Activated T-helper 17 cell treated with anti-CD3 and anti-CD28 coated beads, Interleukin-2, amount 50 U/mL, for 72 hours (primary cell): Measurements from ENCODE around the gene SERTAD1. TPM values are rescaled to one million over a fixed set of nuclear protein-coding genes. Genes with fewer than 3 reads are reported as not detected.
A peak's percentile ranks its signal among the peaks of the same experiment; 100 is the strongest.
"Not testable (repeated sequence)": the region's sequence is repeated elsewhere in the genome, so short reads cannot be mapped to it uniquely, and the experiment has no call there.

Source experiments
- ATAC-seq: fragments of 150-1000 bp; cut with Tn5 transposase; replicated peaks from 2 replicates; pipeline ENCODE4 v1.10.0; 2021; ENCODE audit warnings: mild to moderate bottlenecking, moderate library complexity
- H3K27ac Mint-ChIP-seq: one replicate; pipeline ENCODE4 v1.8.0; 2022; ENCODE audit warnings: mixed read lengths
- H3K27me3 Mint-ChIP-seq: one replicate; pipeline ENCODE4 v1.8.0; 2022; ENCODE audit warnings: mixed read lengths
- H3K36me3 Mint-ChIP-seq: one replicate; pipeline ENCODE4 v1.8.0; 2022; ENCODE audit warnings: low read depth, mild to moderate bottlenecking, mixed read lengths
- H3K4me1 Mint-ChIP-seq: one replicate; pipeline ENCODE4 v1.8.0; 2022; ENCODE audit warnings: mixed read lengths
- H3K4me3 Mint-ChIP-seq: one replicate; pipeline ENCODE4 v1.8.0; 2022; ENCODE audit warnings: mild to moderate bottlenecking, mixed read lengths
- H3K9me3 Mint-ChIP-seq: one replicate; pipeline ENCODE4 v1.8.0; 2022; ENCODE audit warnings: mixed read lengths
- total RNA-seq, 2 donors: library from RNA; stranded (reverse); gene quantifications; one replicate each; pipeline ENCODE4 v1.2.3, GENCODE V29; 2022

The SERTAD1 gene
- total RNA-seq, 2 donors from 2014 or later = 14.3 to 34.4 TPM

DNA sequence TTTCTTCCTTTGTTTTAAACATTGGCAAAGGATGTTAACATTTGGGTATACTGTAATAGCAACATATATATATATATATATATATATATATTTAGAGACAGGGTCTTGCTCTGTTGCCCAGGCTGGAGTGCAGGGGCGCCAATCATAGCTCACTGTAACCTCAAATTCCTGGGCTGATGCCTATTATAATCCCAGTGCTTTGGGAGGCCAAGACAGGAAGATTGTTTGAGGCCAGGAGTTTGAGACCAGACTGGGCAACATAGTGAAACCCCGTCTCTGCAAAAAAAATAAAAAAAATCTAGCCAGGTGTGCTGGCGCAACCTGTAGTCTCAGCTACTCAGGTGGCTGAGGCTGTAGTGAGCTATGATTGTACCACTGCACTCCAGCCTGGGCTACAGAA is 34.4 kb upstream of the SERTAD1 start:
- H3K9me3 Mint-ChIP-seq = no peaks in the 10 kb centered on the region
- no peaks in the 10 kb centered on the region for H3K36me3 Mint-ChIP-seq
- H3K27ac Mint-ChIP-seq = no peak overlapping the region

DNA sequence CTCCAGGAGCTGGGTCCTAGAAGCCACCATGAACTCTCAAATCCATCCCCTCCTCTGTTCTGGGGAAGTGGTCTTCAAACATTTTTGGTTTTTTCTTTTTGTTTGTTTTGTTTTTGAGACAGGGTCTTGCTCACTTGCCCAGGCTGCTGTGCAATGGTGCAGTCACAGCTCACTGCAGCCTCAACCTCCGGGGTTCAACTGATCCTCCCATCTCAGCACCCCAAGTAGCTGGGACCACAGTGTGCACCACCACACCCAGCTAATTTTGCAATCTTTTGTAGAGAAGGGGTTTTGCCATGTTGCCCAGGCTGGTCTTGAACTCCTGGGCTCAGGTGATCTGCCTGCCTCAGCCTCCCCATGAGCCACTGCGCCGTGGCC is 32.8 kb upstream of the SERTAD1 start:
- no peak overlapping the region for H3K27ac Mint-ChIP-seq
- H3K4me1 Mint-ChIP-seq = no peaks in the 10 kb centered on the region
- H3K4me3 Mint-ChIP-seq = no peak overlapping the region
- no peak for ATAC-seq
- H3K27me3 Mint-ChIP-seq = no peaks in the 10 kb centered on the region
- H3K36me3 Mint-ChIP-seq = no peaks in the 10 kb centered on the region
- no peaks in the 10 kb centered on the region for H3K9me3 Mint-ChIP-seq

More for the DNA sequence above, 34.4 kb upstream of the SERTAD1 start:
- H3K27me3 Mint-ChIP-seq = no peaks in the 10 kb centered on the region
- H3K4me1 Mint-ChIP-seq = peaks cover 4% of the 10 kb centered on the region
- no peak for ATAC-seq
- H3K4me3 Mint-ChIP-seq = no peak overlapping the region

DNA sequence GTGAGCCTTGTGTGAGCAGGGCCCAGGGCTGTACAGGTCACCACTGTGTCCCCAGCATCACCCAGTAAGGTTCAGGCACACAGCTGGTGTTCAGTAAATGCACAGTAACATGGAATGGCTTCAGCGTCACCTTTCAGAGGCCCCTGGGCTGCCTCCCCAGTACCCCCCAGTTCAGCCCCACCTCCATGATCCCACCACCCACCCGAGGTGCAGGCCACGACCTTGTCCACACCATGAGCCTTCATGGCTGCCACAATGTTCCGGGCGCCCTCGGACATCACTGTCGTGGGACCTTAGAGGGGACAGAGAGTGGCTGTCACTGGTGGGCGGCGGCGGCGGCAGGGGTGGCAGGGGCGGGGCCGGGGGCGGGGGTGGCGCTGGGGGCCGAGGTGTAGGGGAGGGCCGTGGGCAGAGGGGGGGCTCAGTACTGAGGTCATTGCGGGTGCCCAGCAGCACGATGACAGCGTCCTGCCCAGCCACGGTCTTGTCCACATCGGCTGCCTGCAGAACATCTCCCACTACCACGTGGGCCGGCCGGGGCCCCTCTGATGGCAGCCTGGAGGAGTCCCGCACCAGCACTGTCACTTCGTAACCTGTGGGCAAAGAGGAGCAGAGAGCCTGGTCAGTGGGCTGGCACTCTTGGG is 32.3 kb upstream of the SERTAD1 start:
- ATAC-seq = no peak
- H3K27me3 Mint-ChIP-seq = no peaks in the 10 kb centered on the region

DNA sequence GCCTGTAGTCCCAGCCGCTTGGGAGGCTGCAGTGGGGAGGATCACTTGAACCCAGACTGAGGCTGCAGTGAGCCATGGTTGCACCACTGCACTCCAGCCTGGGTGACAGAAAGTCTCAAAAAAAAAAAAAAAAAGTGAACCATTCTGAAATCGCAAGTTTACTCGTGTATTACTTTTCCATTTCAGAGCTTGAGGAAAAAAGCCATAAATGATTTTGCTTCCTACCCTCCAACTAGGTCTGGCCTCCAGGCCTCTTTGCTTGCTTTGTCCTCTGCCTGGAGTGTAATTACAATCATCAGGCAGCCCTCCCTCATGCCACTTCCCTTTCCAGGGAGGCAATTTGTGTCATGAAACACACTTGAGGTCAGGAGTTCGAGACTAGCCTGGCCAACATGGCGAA is 31.3 kb upstream of the SERTAD1 start:
- no peak overlapping the region for H3K27ac Mint-ChIP-seq
- H3K4me3 Mint-ChIP-seq = no peak overlapping the region
- H3K9me3 Mint-ChIP-seq = no peaks in the 10 kb centered on the region
- H3K4me1 Mint-ChIP-seq = no peaks in the 10 kb centered on the region
- ATAC-seq = no peak
- no peaks in the 10 kb centered on the region for H3K36me3 Mint-ChIP-seq
- no peaks in the 10 kb centered on the region for H3K27me3 Mint-ChIP-seq

More for the DNA sequence above, 32.3 kb upstream of the SERTAD1 start:
- no peak overlapping the region for H3K4me3 Mint-ChIP-seq
- no peak overlapping the region for H3K27ac Mint-ChIP-seq
- no peaks in the 10 kb centered on the region for H3K9me3 Mint-ChIP-seq
- no peaks in the 10 kb centered on the region for H3K4me1 Mint-ChIP-seq
- H3K36me3 Mint-ChIP-seq = no peaks in the 10 kb centered on the region

DNA sequence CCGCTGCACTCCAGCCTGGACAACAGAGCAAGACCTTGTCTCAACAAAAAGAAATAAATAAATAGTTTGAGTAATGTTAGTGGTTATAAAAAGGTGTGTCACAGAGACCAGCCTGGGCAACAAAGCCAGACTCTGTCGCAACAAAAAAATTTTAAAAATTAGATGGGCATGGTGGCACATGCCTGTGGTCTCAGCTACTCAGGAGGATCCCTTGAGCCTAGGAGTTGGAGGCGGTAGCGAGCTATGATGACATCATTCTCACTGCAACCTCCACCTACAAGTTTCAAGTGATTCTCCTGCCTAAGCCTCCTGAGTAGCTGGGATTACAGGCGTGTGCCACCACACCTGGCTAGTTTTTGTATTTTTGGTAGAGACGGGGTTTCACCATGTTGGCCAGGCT is 28.2 kb upstream of the SERTAD1 start:
- not testable (repeated sequence) for H3K4me1 Mint-ChIP-seq, H3K4me3 Mint-ChIP-seq, H3K27me3 Mint-ChIP-seq, ATAC-seq, H3K27ac Mint-ChIP-seq, H3K9me3 Mint-ChIP-seq
- H3K36me3 Mint-ChIP-seq = peaks cover 11% of the 10 kb centered on the region

DNA sequence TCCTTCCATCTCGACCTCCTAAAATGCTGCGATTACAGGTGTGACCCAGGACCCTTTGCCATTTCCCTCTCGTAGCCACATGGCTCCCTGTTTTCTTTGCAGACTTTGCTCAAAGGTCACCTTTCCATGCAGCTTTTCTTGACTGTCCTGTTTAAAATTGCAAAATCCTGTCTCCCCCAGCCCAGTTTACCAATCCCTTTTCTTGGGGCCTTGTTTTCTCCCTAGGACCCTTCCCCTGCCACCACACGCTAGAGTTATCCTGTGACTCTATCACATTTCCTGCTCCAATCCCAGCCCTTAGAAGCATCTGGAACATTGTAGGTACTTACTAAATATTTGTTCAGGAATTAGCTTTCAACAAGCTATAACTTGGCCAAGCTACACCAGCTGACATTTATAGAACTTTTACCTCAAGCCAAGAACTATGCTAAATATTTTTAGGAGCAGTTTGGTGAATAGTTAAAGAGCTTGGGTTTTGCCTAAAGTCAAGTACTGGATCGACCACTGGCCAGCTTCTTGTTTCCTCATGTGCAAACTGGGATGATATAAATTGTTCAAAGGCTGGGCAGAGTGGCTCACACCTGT is 27.5 kb upstream of the SERTAD1 start:
- Mint-ChIP-seq H3K27ac (no peak overlapping the region), H3K9me3 (no peaks in the 10 kb centered on the region), H3K4me3 (no peak overlapping the region), H3K27me3 (no peaks in the 10 kb centered on the region), H3K36me3 (peaks cover 11% of the 10 kb centered on the region), H3K4me1 (no peaks in the 10 kb centered on the region)
- no peak for ATAC-seq

DNA sequence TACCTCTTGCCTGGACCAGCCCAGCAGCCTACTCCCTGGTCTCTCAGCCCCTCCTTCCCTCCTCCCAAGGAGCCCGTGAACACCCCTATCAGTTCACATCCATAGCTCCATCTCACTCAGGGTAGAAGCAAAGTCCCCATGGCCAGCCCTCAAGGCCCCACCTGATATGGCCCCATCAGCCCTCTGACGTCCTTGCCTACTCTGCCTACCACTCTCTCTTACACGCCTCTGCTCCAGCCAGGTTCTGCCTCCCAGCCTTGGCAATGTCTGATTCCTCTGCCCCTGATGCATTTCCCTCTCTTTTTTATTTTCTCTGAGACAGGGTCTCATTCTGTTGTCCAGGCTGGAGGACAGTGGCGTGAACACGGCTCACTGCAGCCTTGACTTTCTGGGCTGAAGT is 26.2 kb upstream of the SERTAD1 start:
- Mint-ChIP-seq H3K4me3 (no peak overlapping the region), H3K4me1 (no peaks in the 10 kb centered on the region), H3K27ac (no peak overlapping the region), H3K27me3 (no peaks in the 10 kb centered on the region), H3K9me3 (no peaks in the 10 kb centered on the region), H3K36me3 (peaks cover 11% of the 10 kb centered on the region)
- ATAC-seq = no peak

DNA sequence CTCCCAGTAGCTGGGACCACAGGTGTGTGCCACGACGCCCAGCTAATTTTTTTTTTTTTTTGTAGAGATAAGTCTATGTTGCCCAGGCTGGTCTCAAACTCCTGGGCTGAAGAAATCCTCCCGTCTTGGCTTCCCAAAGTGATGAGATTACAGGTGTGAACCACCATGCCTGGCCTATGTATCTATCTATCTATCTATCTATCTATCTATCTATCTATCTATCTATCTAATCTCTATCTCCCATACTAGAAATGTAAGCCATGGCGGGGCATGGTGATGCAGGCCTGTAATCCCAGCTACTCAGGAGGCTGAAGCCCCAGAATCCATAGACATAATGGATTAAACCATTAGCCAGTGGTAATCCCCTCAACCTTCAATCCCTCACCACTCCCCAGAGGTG is 24.9 kb upstream of the SERTAD1 start:
- Mint-ChIP-seq H3K36me3 (peaks cover 11% of the 10 kb centered on the region), H3K27me3 (no peaks in the 10 kb centered on the region), H3K27ac (no peak overlapping the region), H3K4me1 (no peaks in the 10 kb centered on the region), H3K4me3 (no peak overlapping the region), H3K9me3 (no peaks in the 10 kb centered on the region)
- ATAC-seq = no peak

DNA sequence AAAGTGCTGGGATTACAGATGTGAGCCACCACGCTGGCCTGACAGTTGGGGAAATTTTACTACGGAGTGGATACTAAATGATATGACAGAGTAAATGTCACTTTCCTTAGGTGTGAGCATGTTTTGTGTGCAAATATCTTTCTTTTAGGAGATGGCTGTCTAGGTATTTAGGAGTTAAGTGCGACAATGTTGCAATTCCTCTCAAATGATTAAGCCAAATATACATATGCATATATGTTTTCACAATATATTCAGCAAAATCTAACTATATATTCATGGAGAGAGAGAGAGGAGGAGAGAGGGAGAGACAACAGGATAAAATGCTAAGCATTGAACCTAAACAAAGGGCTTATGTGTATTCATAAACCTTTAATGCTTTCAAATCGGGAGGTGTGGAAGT is 23.7 kb upstream of the SERTAD1 start:
- Mint-ChIP-seq H3K9me3 (no peaks in the 10 kb centered on the region), H3K36me3 (peaks cover 11% of the 10 kb centered on the region), H3K27me3 (no peaks in the 10 kb centered on the region), H3K27ac (no peak overlapping the region), H3K4me3 (no peak overlapping the region), H3K4me1 (peaks cover 5% of the 10 kb centered on the region)
- ATAC-seq = no peak

DNA sequence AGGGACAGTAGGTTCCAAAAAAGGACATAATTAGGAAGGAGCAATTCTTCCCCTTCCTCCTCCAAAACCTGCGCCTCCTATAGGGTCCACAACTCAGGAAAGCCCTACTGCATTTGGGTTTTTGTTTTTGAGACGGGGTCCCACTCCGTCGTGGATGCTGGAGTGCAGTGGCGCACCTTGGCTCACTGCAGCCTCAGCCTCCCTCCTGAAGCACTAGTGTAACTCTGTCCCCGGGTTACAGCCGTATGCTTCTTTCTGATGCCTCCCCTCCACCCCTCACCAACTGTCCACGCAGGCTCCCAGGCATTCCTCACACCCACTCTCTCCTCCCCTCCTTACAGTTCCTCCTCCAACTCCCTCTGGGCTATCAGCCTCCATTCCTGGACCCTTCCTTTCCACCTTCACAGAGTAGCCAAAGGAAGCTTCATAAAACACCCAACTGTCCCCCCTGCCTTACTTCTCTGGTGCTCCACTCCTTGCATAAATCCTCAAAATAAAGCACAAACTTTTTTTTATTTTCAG is 20.5 kb upstream of the SERTAD1 start:
- no peaks in the 10 kb centered on the region for H3K9me3 Mint-ChIP-seq
- peaks cover 11% of the 10 kb centered on the region for H3K4me1 Mint-ChIP-seq
- no peaks in the 10 kb centered on the region for H3K27me3 Mint-ChIP-seq
- no peak overlapping the region for H3K4me3 Mint-ChIP-seq
- H3K36me3 Mint-ChIP-seq = peaks cover 26% of the 10 kb centered on the region
- no peak overlapping the region for H3K27ac Mint-ChIP-seq
- ATAC-seq = no peak

DNA sequence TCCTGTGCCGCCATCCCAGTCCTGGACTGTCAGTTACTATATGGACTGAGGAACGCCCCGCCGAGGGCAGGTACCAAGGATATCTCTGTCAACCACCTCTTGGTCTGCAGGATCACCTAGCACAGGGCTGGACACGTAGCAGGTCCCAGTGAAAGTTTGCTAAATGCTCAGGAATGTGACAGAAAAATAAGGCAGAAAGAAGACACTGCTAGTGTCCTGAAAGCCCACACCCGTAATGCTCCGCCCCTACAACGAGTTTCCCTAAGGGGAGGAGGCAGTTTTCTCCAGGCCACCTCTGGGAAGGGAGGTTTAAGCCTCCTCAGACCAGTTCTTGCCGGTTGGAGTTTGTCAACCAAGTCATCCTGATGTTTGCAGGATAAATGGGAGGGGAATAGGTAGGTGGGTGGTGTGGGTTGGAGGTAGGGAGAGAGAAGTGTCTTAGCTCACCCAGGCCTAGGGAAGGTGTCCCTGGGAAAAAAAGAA is 20.0 kb upstream of the SERTAD1 start:
- H3K4me3 Mint-ChIP-seq = peak overlapping the region; percentile 93
- H3K27ac Mint-ChIP-seq = peak overlapping the region; percentile 41
- no peak for ATAC-seq

DNA sequence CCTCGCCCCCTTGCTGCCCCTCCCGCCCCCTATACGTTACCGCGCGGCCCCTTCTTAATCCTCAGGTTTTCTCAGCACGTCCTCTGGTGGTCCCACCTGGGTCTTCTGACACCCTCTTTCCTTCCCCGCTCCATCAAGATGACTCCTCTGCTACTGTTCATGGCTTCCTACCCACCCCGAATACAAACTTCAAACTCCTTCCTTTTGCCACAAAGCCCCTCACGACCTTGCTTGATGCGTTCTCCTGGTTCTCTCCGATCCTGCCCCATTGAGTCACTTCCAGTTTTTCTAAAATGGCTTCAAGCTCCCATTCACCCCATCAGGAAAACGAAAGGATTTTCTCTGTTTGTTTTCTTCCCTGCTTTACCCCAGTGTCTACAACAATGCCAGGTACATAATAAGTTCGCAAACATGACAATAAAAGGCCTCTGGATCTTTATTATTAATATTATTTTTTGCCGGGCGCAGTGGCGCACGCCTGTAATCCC is 19.1 kb upstream of the SERTAD1 start:
- no peak for ATAC-seq
- H3K36me3 Mint-ChIP-seq = peaks cover 33% of the 10 kb centered on the region
- H3K4me1 Mint-ChIP-seq = peaks cover 11% of the 10 kb centered on the region
- peak overlapping the region; percentile 91 for H3K27ac Mint-ChIP-seq
- no peaks in the 10 kb centered on the region for H3K27me3 Mint-ChIP-seq
- peak overlapping the region; percentile 93 for H3K4me3 Mint-ChIP-seq
- H3K9me3 Mint-ChIP-seq = no peaks in the 10 kb centered on the region

More for the DNA sequence above, 20.0 kb upstream of the SERTAD1 start:
- peaks cover 29% of the 10 kb centered on the region for H3K36me3 Mint-ChIP-seq
- no peaks in the 10 kb centered on the region for H3K9me3 Mint-ChIP-seq
- H3K4me1 Mint-ChIP-seq = peaks cover 11% of the 10 kb centered on the region
- H3K27me3 Mint-ChIP-seq = no peaks in the 10 kb centered on the region

DNA sequence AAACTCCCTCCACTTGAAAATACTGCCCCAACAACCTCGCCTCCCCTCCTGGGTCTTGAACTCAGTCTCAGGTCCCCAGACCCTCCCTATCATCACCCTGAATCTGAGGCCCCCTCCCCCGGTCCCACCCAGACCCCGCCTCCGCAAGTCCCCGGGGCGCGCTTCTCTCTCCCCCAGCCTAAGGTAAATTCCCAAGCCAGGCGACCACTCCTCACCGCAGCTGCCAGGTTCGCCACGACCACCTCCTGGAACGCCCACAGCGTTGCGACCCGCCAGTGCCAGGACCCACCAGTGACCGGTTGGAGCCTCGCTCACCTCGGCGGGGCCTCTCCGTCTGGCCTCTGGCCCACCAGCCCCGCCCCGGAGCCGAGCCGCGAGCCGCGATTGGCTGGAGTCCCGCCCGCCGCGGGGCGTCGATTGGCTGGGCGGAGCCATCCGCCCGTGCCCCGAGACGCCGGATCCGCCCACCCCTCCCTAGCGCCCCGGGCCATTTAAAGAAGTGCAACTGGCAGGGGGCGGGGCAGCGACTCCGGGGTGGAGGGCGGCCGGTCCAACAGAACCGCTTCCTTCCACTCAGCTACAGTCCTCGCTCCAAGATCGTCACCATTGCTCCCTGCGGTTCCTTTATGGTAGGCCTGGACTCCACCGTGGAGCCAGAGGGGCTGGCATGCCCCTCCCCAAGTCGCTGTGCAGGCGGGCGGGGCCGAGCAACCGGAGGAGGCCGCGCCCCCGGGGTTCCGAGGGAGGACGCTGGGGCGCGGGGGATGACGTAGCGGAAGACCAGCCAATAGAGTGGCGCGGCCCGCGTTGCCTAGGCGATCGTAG is 18.4 kb upstream of the SERTAD1 start, which contains the start of gene SERTAD3:
Gene SERTAD3 (minus strand): TSS at position 336 of the 825 bp plus-strand sequence. CDS start 2,255 bp downstream, outside the sequence.
- Mint-ChIP-seq H3K36me3 (peaks cover 29% of the 10 kb centered on the region), H3K4me1 (peaks cover 11% of the 10 kb centered on the region), H3K27ac (peak within 1 kb of the TSS; percentile 91), H3K9me3 (no peaks in the 10 kb centered on the region), H3K27me3 (no peaks in the 10 kb centered on the region), H3K4me3 (peak within 1 kb of the TSS; percentile 93)
- ATAC-seq = peak; percentile 81

DNA sequence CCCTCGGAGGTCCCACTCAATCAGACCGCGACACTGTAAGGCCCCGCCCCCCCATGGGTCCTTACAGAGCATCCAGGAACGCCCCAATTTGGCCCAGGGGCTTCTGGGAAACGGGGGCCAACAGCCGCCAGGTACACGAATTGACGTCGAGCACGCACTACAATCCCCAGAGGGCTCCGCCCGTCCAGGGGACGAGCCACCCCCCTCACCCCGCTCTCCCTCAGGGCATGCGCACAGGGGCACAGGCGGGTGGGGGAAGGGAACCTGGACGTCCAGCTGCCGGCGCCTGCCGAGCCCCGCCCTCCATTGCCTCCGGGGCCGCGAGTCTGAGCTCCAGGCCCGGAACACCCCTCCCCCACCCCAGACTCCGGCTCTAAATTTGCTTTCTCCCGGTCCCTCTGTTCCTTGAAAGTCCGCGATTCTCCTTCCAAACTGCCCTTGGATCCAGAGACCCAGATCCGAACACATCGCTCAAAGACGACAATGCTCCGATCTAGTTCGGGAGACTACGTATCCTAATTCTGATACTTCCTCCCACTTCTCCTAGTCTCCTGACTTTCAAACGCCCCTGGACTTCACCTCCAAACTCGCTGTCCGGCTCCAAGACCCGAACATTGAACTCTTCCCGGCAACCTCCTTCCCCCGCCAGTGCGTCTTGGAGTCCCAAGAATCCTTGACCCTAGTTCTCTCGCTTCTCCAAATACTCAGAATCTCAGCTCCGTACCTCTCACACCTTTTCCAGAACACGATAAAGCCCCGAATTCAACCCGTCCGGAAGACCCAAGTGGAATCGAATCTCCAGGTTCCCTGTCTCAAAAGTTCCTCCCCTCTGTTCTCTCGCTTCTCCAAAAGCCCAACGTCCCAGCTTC is 17.6 kb upstream of the SERTAD1 start:
- Mint-ChIP-seq H3K27ac (peak overlapping the region; percentile 91), H3K36me3 (peaks cover 29% of the 10 kb centered on the region), H3K4me3 (peak overlapping the region; percentile 93), H3K27me3 (no peaks in the 10 kb centered on the region), H3K9me3 (no peaks in the 10 kb centered on the region), H3K4me1 (peaks cover 11% of the 10 kb centered on the region)
- peak; percentile 83 for ATAC-seq
